ENCODE data around the gene HS6ST2. TPM values are rescaled to one million over a fixed set of nuclear protein-coding genes. Genes with fewer than 3 reads are reported as not detected.

Gene HS6ST2
- total and polyA plus RNA-seq, 12 donors: 0.13 to 1.2 (median 0.26) TPM; not detected in 3

DNA sequence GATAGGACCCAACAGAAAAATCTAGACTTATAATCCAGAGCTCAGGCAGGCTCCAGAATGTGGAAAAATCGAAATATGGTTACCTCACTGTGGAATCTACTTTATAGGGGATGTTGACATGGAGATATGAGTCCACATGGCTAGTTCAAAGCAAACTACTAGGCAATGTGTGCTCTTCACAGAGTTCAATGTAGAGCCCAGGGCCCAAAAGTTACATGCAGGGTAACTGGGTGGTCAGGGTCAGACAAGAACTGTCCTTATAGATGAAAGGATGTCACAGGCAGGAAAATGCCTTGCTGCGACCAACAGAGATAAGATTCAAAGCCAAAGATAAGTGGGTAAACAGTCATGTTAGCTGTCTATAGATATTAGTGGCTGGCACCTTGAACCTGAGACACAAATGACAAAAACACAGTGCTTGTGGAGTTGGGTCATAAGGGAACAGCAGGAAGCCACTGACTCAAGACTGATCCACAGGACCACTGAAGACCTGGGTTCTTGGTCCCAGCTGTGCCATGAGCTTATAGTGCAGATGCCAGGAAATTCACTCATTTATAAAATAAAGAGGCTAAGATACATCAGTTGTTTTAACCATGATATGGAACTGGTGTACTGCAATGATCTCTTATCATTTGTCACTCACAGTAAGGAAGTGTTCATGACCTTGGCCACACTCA is 367.9 kb downstream of the HS6ST2 start:
- Histone ChIP-seq H3K27me3 (peaks cover 0 to 47% (median 0%) of the 10 kb centered on the region in 7 donors), H3K36me3 (no peaks in the 10 kb centered on the region), H3K9me3 (no peaks in the 10 kb centered on the region), H3K4me1 (no peaks in the 10 kb centered on the region), H3K27ac (no peak overlapping the region), H3K4me3 (no peak overlapping the region)
- no peak for DNase-seq
- 72 to 79% methylated on average over 2 of the region's 2 CpGs for WGBS, 2 donors
- no peak for ATAC-seq
- TF ChIP-seq, protein P1, sequence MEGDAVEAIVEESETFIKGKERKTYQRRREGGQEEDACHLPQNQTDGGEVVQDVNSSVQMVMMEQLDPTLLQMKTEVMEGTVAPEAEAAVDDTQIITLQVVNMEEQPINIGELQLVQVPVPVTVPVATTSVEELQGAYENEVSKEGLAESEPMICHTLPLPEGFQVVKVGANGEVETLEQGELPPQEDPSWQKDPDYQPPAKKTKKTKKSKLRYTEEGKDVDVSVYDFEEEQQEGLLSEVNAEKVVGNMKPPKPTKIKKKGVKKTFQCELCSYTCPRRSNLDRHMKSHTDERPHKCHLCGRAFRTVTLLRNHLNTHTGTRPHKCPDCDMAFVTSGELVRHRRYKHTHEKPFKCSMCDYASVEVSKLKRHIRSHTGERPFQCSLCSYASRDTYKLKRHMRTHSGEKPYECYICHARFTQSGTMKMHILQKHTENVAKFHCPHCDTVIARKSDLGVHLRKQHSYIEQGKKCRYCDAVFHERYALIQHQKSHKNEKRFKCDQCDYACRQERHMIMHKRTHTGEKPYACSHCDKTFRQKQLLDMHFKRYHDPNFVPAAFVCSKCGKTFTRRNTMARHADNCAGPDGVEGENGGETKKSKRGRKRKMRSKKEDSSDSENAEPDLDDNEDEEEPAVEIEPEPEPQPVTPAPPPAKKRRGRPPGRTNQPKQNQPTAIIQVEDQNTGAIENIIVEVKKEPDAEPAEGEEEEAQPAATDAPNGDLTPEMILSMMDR (IDR thresholded peaks at IDR 0.05): no peak
- intact Hi-C loops (cut with DNase I): loop anchor here in 6 of 10 donors (5.0 to 10.0 kb wide), 3 partner anchors 293 to 298 kb away; no protein-coding TSS in a partner anchor

DNA sequence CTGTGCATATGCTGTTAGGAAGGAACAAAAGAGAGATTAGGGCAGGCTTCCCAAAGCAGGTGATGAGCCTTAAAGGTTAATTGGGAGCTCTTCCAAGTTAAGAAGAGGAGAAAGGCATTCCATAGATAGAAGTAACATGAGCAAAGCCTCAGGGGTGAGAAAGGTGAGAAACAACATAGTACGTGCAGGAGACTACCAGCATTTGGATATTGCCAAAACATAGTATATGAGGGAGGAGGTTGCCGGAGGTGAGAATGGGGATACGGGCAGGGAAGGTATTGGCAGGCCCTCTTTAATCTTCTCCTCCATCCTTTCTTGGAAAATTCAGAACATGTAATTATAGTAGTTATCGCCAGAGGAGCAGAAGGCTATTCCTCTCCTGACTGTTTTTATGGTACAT is 373.5 kb downstream of the HS6ST2 start:
- no peak overlapping the region for H3K4me3 ChIP-seq
- intact Hi-C loops (cut with DNase I): no loop called here
- ATAC-seq: no peak
- H3K27ac ChIP-seq: no peak overlapping the region
- no peak for DNase-seq
- peaks cover 0 to 62% (median 0%) of the 10 kb centered on the region in 7 donors for H3K27me3 ChIP-seq
- TF ChIP-seq, protein P1 (IDR thresholded peaks at IDR 0.05): no peak
- no peaks in the 10 kb centered on the region for H3K9me3 ChIP-seq
- no peaks in the 10 kb centered on the region for H3K4me1 ChIP-seq
- no peaks in the 10 kb centered on the region for H3K36me3 ChIP-seq
- WGBS, 2 donors: 94 to 97% methylated on average over 4 of the region's 4 CpGs

DNA sequence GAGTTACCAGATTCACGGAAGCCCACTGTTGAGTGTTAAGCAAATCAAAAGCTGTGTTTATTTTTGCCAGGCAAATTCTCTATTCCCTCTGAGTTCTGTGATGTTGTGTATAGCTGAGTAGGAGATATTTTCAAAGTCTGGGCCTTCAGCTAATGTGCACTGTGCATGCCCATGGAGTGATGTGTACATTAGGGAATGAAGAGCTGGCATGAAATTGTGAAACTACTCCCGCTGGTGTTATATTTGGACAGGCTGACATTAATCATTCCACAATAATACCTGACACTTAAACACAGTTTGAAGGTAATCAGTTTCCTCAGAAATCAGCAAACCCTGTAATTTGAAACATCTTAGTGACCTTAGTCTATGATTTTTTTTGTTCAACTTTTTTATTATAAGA is 381.5 kb downstream of the HS6ST2 start:
- TF ChIP-seq, protein P1 (IDR thresholded peaks at IDR 0.05): no peak
- no peak for ATAC-seq
- no peaks in the 10 kb centered on the region for H3K36me3 ChIP-seq
- intact Hi-C loops (cut with DNase I): no loop called here
- no peak overlapping the region for H3K27ac ChIP-seq
- no peaks in the 10 kb centered on the region for H3K9me3 ChIP-seq
- WGBS, 2 donors: 35 to 55% methylated on average over 2 of the region's 2 CpGs
- no peak overlapping the region for H3K4me3 ChIP-seq
- H3K27me3 ChIP-seq: peaks cover 0 to 67% (median 0%) of the 10 kb centered on the region in 7 donors
- no peak for DNase-seq
- no peaks in the 10 kb centered on the region for H3K4me1 ChIP-seq

Other genes starting within 250 kb of the HS6ST2 start
- not detected for gene USP26, start 138.5 kb upstream of the HS6ST2 start, total RNA-seq
- gene USP26, start 138.5 kb upstream of the HS6ST2 start, polyA plus RNA-seq: not detected